H1 (cell line): ENCODE measurements around the gene OXA1L. TPM values are rescaled to one million over a fixed set of nuclear protein-coding genes. Genes with fewer than 3 reads are reported as not detected.

ENCODE experiments used
- CTCF ChIA-PET: fragments of 300-600 bp; sonication (Branson Sonifier 250); formaldehyde crosslinking; loops from one replicate; lab custom pipeline; 2021; ENCODE audit not compliant: partially characterized antibody; lab: Charles Lee
- POLR2A ChIA-PET: fragments of 300-600 bp; sonication (Branson Sonifier 250); formaldehyde crosslinking; loops from one replicate; lab custom pipeline; 2021; ENCODE audit warnings: inconsistent platforms; ENCODE audit not compliant: partially characterized antibody; lab: Charles Lee
- DNase-seq, 2 experiments: peaks; one replicate each; pipeline versions ENCODE4 v3.0.0 to v3.0.0-alpha.2; 2010 to 2022; ENCODE audit warnings: low spot score in 2 of 2, low read depth in 1 of 2, mixed read lengths in 1 of 2
- FAIRE-seq: peaks from 2 replicates; lab custom pipeline; 2011; peaks lifted over from hg19 to GRCh38; lab: Jason Lieb, UNC
- H2AFZ ChIP-seq: 2 replicates; pipeline ENCODE4 v1.8.1; 2012; ENCODE audit warnings: low read length, inconsistent platforms
- H2AK5ac ChIP-seq: 2 replicates; pipeline ENCODE4 v1.6.1; 2013; ENCODE audit warnings: low read depth, low read length
- H2BK120ac ChIP-seq: replicated peaks from 2 replicates; pipeline ENCODE3; 2013; ENCODE audit warnings: low read depth, low read length, inconsistent platforms
- H2BK12ac ChIP-seq: 2 replicates; pipeline ENCODE4 v1.6.1; 2013; ENCODE audit warnings: low read depth, low read length
- H2BK15ac ChIP-seq: 2 replicates; pipeline ENCODE4 v1.6.1; 2013; ENCODE audit warnings: low read length
- H2BK20ac ChIP-seq: 2 replicates; pipeline ENCODE4 v1.6.1; 2013; ENCODE audit warnings: low read length
- H2BK5ac ChIP-seq: 2 replicates; pipeline ENCODE4 v1.6.1; 2013; ENCODE audit warnings: low read depth, low read length
- H3K14ac ChIP-seq: 2 replicates; pipeline ENCODE4 v1.6.1; 2013; ENCODE audit warnings: inconsistent platforms; ENCODE audit not compliant: insufficient read length
- H3K18ac ChIP-seq: 2 replicates; pipeline ENCODE4 v1.6.1; 2013; ENCODE audit warnings: low read length; ENCODE audit errors: extremely low read depth
- H3K23ac ChIP-seq: 2 replicates; pipeline ENCODE4 v1.6.1; 2013; ENCODE audit warnings: inconsistent platforms; ENCODE audit not compliant: insufficient read length
- H3K23me2 ChIP-seq: 2 replicates; pipeline ENCODE4 v1.6.1; 2013; ENCODE audit warnings: low read depth, low read length
- H3K27ac ChIP-seq: 2 replicates; pipeline ENCODE4 v1.6.1; 2011; ENCODE audit warnings: low read depth, low read length, inconsistent platforms
- H3K27me3 ChIP-seq, 4 experiments: replicated peaks in 1 of 4; 1 replicate in 1 of 4; 2 replicates in 3 of 4; pipeline versions ENCODE4 v1.6.1 to v1.8.1; 2011 to 2013; ENCODE audit warnings: low read length in 3 of 4, mild to moderate bottlenecking in 3 of 4, inconsistent platforms in 2 of 4, mixed read lengths in 2 of 4, moderate library complexity in 1 of 4; ENCODE audit not compliant: control insufficient read depth in 3 of 4, insufficient read depth in 3 of 4; ENCODE audit errors: extremely low read depth in 1 of 4
- H3K36me3 ChIP-seq, 4 experiments: 2 replicates each; pipeline versions ENCODE4 v1.6.1 to v1.8.1; 2011 to 2013; ENCODE audit warnings: mild to moderate bottlenecking in 4 of 4, low read length in 3 of 4, moderate library complexity in 2 of 4, control low read depth in 1 of 4, inconsistent platforms in 1 of 4; ENCODE audit not compliant: insufficient read depth in 4 of 4, control insufficient read depth in 2 of 4
- H3K4ac ChIP-seq: replicated peaks from 2 replicates; pipeline ENCODE3; 2013; ENCODE audit warnings: low read length, low read depth, mixed read lengths, inconsistent platforms; ENCODE audit not compliant: insufficient read length
- H3K4me1 ChIP-seq, 4 experiments: replicated peaks in 1 of 4; 1 replicate in 1 of 4; 2 replicates in 3 of 4; pipeline versions ENCODE4 v1.6.1 to v1.8.1; 2011 to 2013; ENCODE audit warnings: low read length in 3 of 4, inconsistent platforms in 2 of 4, mixed read lengths in 1 of 4; ENCODE audit not compliant: insufficient read depth in 4 of 4, control insufficient read depth in 3 of 4
- H3K4me2 ChIP-seq, 2 experiments: 2 replicates each; pipeline versions ENCODE4 v1.6.1 to v1.8.1; 2011 to 2013; ENCODE audit warnings: low read depth in 2 of 2, low read length in 2 of 2, control low read depth in 1 of 2, inconsistent platforms in 1 of 2, mild to moderate bottlenecking in 1 of 2; ENCODE audit not compliant: insufficient read depth in 1 of 2
- H3K4me3 ChIP-seq, 4 experiments: fragments of 200-600, 300-600 bp in 1 of 4; sonication (generic), shearing (Covaris generic), sonication (Bioruptor Twin) in 1 of 4; 2 replicates each; pipeline versions ENCODE4 v1.5.1 to v1.8.1; 2011 to 2016; ENCODE audit warnings: low read length in 4 of 4, low read depth in 3 of 4, control low read depth in 2 of 4, inconsistent platforms in 2 of 4, mild to moderate bottlenecking in 2 of 4, mixed read lengths in 1 of 4, moderate library complexity in 1 of 4; ENCODE audit not compliant: insufficient read depth in 2 of 4; ENCODE audit errors: extremely low read depth in 1 of 4
- H3K56ac ChIP-seq: replicated peaks from 2 replicates; pipeline ENCODE3; 2013; ENCODE audit warnings: low read depth, mild to moderate bottlenecking, mixed read lengths, low read length, inconsistent platforms; ENCODE audit not compliant: insufficient read length
- H3K79me1 ChIP-seq: 2 replicates; pipeline ENCODE4 v1.6.1; 2013; ENCODE audit warnings: low read depth, low read length, control low read depth
- H3K79me2 ChIP-seq, 2 experiments: 2 replicates each; pipeline versions ENCODE4 v1.6.1 to v1.8.1; 2012 to 2013; ENCODE audit warnings: low read length in 2 of 2, mild to moderate bottlenecking in 2 of 2, inconsistent platforms in 1 of 2; ENCODE audit not compliant: insufficient read depth in 2 of 2, control insufficient read depth in 1 of 2
- H3K9ac ChIP-seq, 4 experiments: replicated peaks in 1 of 4; 1 replicate in 1 of 4; 2 replicates in 3 of 4; pipeline versions ENCODE4 v1.6.1 to v1.8.1; 2011 to 2013; ENCODE audit warnings: low read depth in 3 of 4, low read length in 3 of 4, control low read depth in 2 of 4, mild to moderate bottlenecking in 2 of 4, moderate library complexity in 2 of 4, inconsistent platforms in 1 of 4; ENCODE audit errors: extremely low read depth in 1 of 4
- H3K9me3 ChIP-seq, 2 experiments: 2 replicates each; pipeline versions ENCODE4 v1.6.1 to v1.8.1; 2012 to 2013; ENCODE audit warnings: mild to moderate bottlenecking in 2 of 2, moderate library complexity in 2 of 2, control low read depth in 1 of 2, inconsistent platforms in 1 of 2, low read depth in 1 of 2, low read length in 1 of 2, mixed read lengths in 1 of 2; ENCODE audit not compliant: insufficient read depth in 2 of 2
- H4K20me1 ChIP-seq, 2 experiments: replicated peaks in 1 of 2; 2 replicates each; pipeline versions ENCODE3 to v1.8.1; 2011 to 2013; ENCODE audit warnings: inconsistent platforms in 2 of 2, low read length in 2 of 2, mild to moderate bottlenecking in 1 of 2; ENCODE audit not compliant: insufficient read depth in 2 of 2, control insufficient read depth in 1 of 2
- H4K5ac ChIP-seq: 2 replicates; pipeline ENCODE4 v1.6.1; 2013; ENCODE audit warnings: low read length, low read depth, mixed read lengths, inconsistent platforms; ENCODE audit not compliant: insufficient read length
- H4K8ac ChIP-seq: 2 replicates; pipeline ENCODE4 v1.8.0; 2013; ENCODE audit warnings: mild to moderate bottlenecking, moderate library complexity, low read length, inconsistent platforms; ENCODE audit not compliant: insufficient read depth; ENCODE audit errors: extremely low read depth
- H4K91ac ChIP-seq: replicated peaks from 2 replicates; pipeline ENCODE3; 2013; ENCODE audit warnings: low read length, mixed read lengths, inconsistent platforms; ENCODE audit not compliant: insufficient read length
- CHD1 ChIP-seq: IDR thresholded peaks from 2 replicates; pipeline ENCODE4 v1.6.1; 2012; ENCODE audit warnings: low read depth, low read length, improper control_type of control experiment
- CHD2 ChIP-seq: IDR thresholded peaks from 2 replicates; pipeline ENCODE4 v1.6.1; 2012; ENCODE audit warnings: low read length, improper control_type of control experiment
- EZH2 ChIP-seq: fragments of 200-600 bp; sonication (generic); IDR thresholded peaks from 2 replicates; pipeline ENCODE4 v1.7.1; 2012; ENCODE audit warnings: low read depth, mild to moderate bottlenecking, moderate library complexity, low read length, inconsistent platforms; ENCODE audit not compliant: severe bottlenecking
- HDAC6 ChIP-seq: IDR thresholded peaks from one replicate; pipeline ENCODE4 v1.7.1; 2012; ENCODE audit warnings: low read depth, mild to moderate bottlenecking, inconsistent platforms, low read length, moderate library complexity
- KDM4A ChIP-seq: IDR thresholded peaks from one replicate; pipeline ENCODE4 v1.7.1; 2012; ENCODE audit warnings: low read depth, mild to moderate bottlenecking, moderate library complexity, low read length, inconsistent platforms; ENCODE audit not compliant: severe bottlenecking
- PHF8 ChIP-seq: fragments of 200-600 bp; sonication (generic); conservative IDR thresholded peaks from 2 replicates; pipeline ENCODE4 v1.7.1; 2012; ENCODE audit warnings: low read depth, mild to moderate bottlenecking, inconsistent platforms, low read length, moderate library complexity
- RAD21 ChIP-seq, 2 experiments: IDR thresholded peaks in 1 of 2; conservative IDR thresholded peaks in 1 of 2; 2 replicates each; pipeline ENCODE4 v1.6.1; 2011; ENCODE audit warnings: low read depth in 2 of 2, low read length in 2 of 2, improper control_type of control experiment in 1 of 2, inconsistent platforms in 1 of 2, mild to moderate bottlenecking in 1 of 2, moderate library complexity in 1 of 2
- RXRA ChIP-seq: IDR thresholded peaks from 2 replicates; pipeline ENCODE4 v1.6.1; 2011; ENCODE audit warnings: low read depth, mild to moderate bottlenecking, low read length, moderate library complexity; ENCODE audit not compliant: insufficient read depth
- TBP ChIP-seq: IDR thresholded peaks from 2 replicates; pipeline ENCODE4 v1.6.1; 2011; ENCODE audit warnings: low read depth, low read length, improper control_type of control experiment
- TEAD4 ChIP-seq: IDR thresholded peaks from 2 replicates; pipeline ENCODE4 v1.6.1; 2012; ENCODE audit warnings: low read depth, low read length, inconsistent platforms, mixed read lengths
- WGBS, 2 experiments: shearing (Covaris generic) in 1 of 2; methylation state at CpG; one replicate each; pipeline versions ENCODE4 v1.1.6 to v1.1.7; 2013 to 2015; ENCODE audit warnings: low lambda C conversion rate in 2 of 2, mixed read lengths in 2 of 2, inconsistent platforms in 1 of 2, low coverage in 1 of 2, missing lambda C conversion rate in 1 of 2; ENCODE audit not compliant: insufficient replicate concordance in 2 of 2, insufficient coverage in 1 of 2, insufficient read length in 1 of 2; ENCODE audit errors: extremely low coverage in 1 of 2, missing lambda C conversion rate in 1 of 2; 5-methylcytosine and 5-hydroxymethylcytosine counted together
- polyA plus RNA-seq, 7 experiments: library from polyadenylated mRNA; depleted of rRNA in 3 of 7; stranded (reverse) in 5 of 7; unstranded in 2 of 7; fragments of >200 nt in 5 of 7; fragments of 200-250 nt in 2 of 7; gene quantifications; 1 replicate in 5 of 7; 2 replicates in 1 of 7; 4 replicates in 1 of 7; pipeline versions ENCODE4 v1.2.1 to v1.2.3, GENCODE V29; 2011 to 2013; ENCODE audit warnings: missing spikeins in 2 of 7, mixed read lengths in 2 of 7
- total RNA-seq: library from RNA; stranded (reverse); fragmentation: NEBNext Ultra II Directional; extraction: Animal tissue kit (Norgen Biotek cat#: 25700); gene quantifications from 2 replicates; pipeline ENCODE4 v1.2.1, GENCODE V29; 2021
- TF ChIP-seq, protein P1 (sequence below): IDR thresholded peaks from 2 replicates; pipeline ENCODE4 v1.6.1; 2012; ENCODE audit warnings: inconsistent platforms
- TF ChIP-seq, protein P2 (sequence below): IDR thresholded peaks from 2 replicates; pipeline ENCODE4 v1.6.1; 2011; ENCODE audit warnings: low read depth, mild to moderate bottlenecking, low read length; ENCODE audit not compliant: insufficient read depth

OXA1L gene
- total and polyA plus RNA-seq, 2 of the 8 experiments (the other 6 are each of a cell fraction or from before 2014, with no cell fraction given): 125 to 199 TPM

DNA sequence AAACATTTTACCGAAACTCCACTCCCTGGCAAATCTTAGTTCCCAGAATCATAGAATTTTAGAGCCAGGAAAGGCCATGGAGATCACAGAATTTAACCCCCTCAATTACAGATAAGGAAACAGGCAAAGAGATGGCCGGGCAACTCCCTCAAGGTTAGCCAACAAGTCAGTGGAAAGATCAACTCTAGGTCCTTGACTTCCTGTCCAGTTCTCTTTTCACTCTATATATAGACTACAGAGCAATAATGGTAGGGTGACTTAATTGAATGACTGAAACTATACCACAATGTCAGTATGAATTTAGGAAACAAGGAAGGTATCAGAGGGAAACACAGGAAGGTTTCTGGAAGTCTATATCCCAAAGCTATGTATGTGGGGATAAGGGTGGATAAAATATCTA lies 11.6 kb downstream of the OXA1L start:
- H3K4me3 ChIP-seq: no peak overlapping the region
- no peak overlapping the region for H2BK120ac ChIP-seq
- H3K56ac ChIP-seq: no peak overlapping the region
- TF ChIP-seq KDM4A (no peak), RXRA (no peak), TBP (no peak), EZH2 (no peak), RAD21 (IDR thresholded peaks at IDR 0.05 in 1 of 2, conservative IDR thresholded peaks at IDR 0.05 in 1 of 2; ENCODE audit: low read depth in 2 of 2, low read length in 2 of 2) (no peak), PHF8 (no peak), HDAC6 (no peak), CHD2 (no peak), TEAD4 (no peak), CHD1 (no peak)
- TF ChIP-seq, protein P1, sequence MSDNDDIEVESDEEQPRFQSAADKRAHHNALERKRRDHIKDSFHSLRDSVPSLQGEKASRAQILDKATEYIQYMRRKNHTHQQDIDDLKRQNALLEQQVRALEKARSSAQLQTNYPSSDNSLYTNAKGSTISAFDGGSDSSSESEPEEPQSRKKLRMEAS: no peak
- TF ChIP-seq, protein P2, sequence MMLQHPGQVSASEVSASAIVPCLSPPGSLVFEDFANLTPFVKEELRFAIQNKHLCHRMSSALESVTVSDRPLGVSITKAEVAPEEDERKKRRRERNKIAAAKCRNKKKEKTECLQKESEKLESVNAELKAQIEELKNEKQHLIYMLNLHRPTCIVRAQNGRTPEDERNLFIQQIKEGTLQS: no peak
- no peak overlapping the region for H4K8ac ChIP-seq
- no peaks in the 10 kb centered on the region for H3K79me2 ChIP-seq
- H4K5ac ChIP-seq: no peak overlapping the region
- no peaks in the 10 kb centered on the region for H3K23me2 ChIP-seq
- no peak overlapping the region for H2BK5ac ChIP-seq
- WGBS, 2 experiments: 82% methylated on average over 2 of the region's 2 CpGs; no CpG with 5 or more reads in 1 of the 2 experiments
- no peak overlapping the region for H4K91ac ChIP-seq
- no peaks in the 10 kb centered on the region for H3K9me3 ChIP-seq
- no peaks in the 10 kb centered on the region; a peak in 1 of 7 replicates for H3K4me1 ChIP-seq
- POLR2A ChIA-PET: interaction anchor here (0.8 to 4.0 kb wide), 6 partner anchors 11 to 57 kb away, joined by 3 to 25 read pairs (median 4); partner anchors contain the start of genes OXA1L and SLC7A7
- H2BK20ac ChIP-seq: no peak overlapping the region
- no peak overlapping the region for H3K23ac ChIP-seq
- no peak overlapping the region for H3K9ac ChIP-seq
- H3K14ac ChIP-seq: no peak overlapping the region
- H2BK15ac ChIP-seq: no peak overlapping the region
- no peak overlapping the region for H3K4me2 ChIP-seq
- H3K36me3 ChIP-seq: peaks cover 0 to 9% (median under 1%) of the 10 kb centered on the region in 4 experiments; a peak in 3 of 8 replicates
- CTCF ChIA-PET: interaction anchor here (0.9 to 3.5 kb wide), 19 partner anchors 10 to 208 kb away, joined by 3 to 34 read pairs (median 6); partner anchors contain the start of genes OXA1L, REM2 and SLC7A7
- H2BK12ac ChIP-seq: no peak overlapping the region
- DNase-seq: no peak
- H3K18ac ChIP-seq: no peak overlapping the region
- FAIRE-seq: no peak
- no peak overlapping the region for H3K4ac ChIP-seq
- H3K27ac ChIP-seq: no peak overlapping the region
- no peak overlapping the region for H2AFZ ChIP-seq
- H3K27me3 ChIP-seq: no peaks in the 10 kb centered on the region
- H4K20me1 ChIP-seq: no peaks in the 10 kb centered on the region
- H3K79me1 ChIP-seq: no peaks in the 10 kb centered on the region
- H2AK5ac ChIP-seq: no peak overlapping the region
